Hippocampal formation (tissue), 2 donors: ENCODE results near the gene TRIM14.
"Not testable (repeated sequence)": the region's sequence is repeated elsewhere in the genome, so short reads cannot be mapped to it uniquely, and the experiment has no call there.

Source experiments
- DNase-seq, 2 donors: peaks; one replicate each; lab custom pipeline; 2025; lab: John Stamatoyannopoulos, UW

Gene TRIM14

GRCh38 chr9:98108531-98109031 is 10.4 kb downstream of the TRIM14 start:
- no peak for DNase-seq

GRCh38 chr9:98107926-98108325 is 11.1 kb downstream of the TRIM14 start:
- no peak for DNase-seq

DNA sequence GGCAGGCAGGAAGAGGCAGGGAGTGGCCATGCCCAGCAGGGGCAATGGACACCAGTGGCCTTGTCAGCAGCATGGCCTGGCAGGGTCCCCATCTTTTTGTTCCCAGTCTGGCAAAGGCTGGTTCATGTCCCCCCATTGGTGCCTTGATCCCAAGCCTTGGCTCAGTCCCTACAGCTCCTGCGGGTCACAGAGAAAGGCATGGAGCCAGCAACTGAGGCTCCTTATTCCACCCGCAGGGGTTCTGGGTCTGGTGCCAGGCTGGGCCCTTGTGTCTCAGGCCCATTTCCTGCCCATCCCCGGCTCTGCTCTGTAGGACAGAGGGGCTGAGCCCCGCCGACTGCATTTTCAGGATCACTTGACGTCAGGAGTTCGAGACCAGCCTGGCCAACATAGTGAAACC is 14.0 kb downstream of the TRIM14 start:
- no peak for DNase-seq

DNA sequence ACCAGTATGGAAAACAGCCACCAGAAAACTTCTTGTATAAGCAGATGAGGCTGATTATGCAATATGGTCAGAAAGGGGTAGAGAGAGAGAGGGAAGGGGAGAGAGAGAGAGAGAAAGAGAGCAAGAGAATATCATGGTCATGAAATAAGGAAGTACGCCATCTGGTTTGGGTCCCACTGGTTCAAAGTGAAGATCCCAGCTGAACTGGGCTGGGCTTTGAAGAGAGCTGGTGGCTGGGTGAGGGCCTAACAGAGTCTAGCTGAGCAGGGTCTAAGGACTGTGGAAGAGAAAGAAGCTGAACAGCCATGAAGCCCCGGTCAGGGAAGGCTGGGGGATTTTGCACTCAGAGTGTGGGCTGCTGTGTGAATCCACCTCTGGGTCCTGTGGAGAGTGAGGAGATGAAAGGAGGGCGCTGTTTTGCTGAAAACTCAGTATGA is 14.6 kb downstream of the TRIM14 start:
- no peak for DNase-seq

- no peak for DNase-seq
Observed at GRCh38 chr9:98101868-98102273, 17.2 kb downstream of the TRIM14 start.

GRCh38 chr9:98101416-98101815 is 17.6 kb downstream of the TRIM14 start:
- DNase-seq = no peak

- no peak for DNase-seq
Observed at GRCh38 chr9:98100456-98100855, 18.6 kb downstream of the TRIM14 start.

GRCh38 chr9:98099898-98100297 is 19.1 kb downstream of the TRIM14 start:
- DNase-seq = no peak

DNA sequence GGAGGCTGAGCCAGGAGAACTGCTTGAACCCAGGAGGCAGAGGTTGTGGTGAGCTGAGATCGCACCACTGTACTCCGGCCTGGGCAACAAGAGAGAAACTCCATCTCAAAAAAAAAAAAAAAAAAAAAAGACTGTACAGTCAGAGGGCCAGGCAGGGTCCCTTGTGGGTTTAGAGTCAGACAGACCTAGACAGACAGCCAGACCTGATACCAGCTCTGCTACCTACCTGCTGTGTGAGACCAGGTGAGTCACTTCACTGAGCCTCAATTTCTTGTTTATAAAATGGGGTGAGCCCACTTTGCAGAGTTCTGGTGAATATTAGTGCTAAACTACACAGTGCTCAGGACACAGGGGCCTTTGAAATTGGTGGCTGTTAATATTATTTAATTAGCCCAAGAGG is 19.7 kb downstream of the TRIM14 start:
- DNase-seq = no peak

GRCh38 chr9:98097836-98098235 is 21.2 kb downstream of the TRIM14 start:
- DNase-seq = no peak

DNA sequence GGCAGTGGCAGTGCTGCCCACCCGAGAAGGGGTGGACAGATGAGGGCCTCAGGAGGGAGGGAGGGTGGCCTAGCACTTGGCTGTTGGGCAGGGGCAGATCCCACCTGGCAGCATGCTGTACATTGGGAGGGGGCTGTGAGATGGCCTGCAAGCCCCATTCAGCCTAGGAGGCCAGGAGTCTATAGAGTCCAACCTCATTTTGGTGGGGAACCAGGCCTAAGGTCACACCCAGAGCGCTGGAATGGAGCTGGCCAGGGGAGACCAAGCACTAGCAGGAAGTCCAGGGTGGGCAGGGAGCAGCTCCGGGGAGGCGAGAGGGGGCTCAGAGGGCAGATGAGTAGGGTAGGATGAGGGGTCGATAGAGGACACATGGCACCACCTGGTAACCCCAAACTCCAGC is 22.9 kb downstream of the TRIM14 start:
- DNase-seq = no peak

DNA sequence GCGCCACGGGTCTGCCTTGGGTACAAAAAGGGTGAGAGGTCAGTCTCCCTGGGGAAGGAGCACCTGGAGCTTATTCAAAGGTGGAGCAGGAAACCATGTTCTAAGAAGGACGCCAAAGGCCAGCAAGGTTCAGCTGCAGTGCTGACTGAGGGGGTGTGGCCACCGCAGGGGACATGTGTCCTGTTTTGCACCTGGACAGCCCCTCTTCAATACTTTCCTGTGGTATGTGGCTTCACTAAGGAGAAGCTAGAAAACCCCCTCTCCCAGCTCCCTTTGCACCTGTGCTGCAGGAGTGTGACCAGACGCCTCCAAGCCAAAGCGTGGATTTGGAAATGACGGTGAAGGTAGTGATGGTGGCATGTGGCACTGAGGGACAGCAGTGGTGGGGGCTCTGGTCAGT is 23.6 kb downstream of the TRIM14 start:
- DNase-seq = no peak

GRCh38 chr9:98094851-98095250 is 24.2 kb downstream of the TRIM14 start:
- no peak for DNase-seq

GRCh38 chr9:98094316-98094715 is 24.7 kb downstream of the TRIM14 start:
- DNase-seq = no peak

- no peak for DNase-seq
Observed at GRCh38 chr9:98092613-98092931, 26.4 kb downstream of the TRIM14 start.

DNA sequence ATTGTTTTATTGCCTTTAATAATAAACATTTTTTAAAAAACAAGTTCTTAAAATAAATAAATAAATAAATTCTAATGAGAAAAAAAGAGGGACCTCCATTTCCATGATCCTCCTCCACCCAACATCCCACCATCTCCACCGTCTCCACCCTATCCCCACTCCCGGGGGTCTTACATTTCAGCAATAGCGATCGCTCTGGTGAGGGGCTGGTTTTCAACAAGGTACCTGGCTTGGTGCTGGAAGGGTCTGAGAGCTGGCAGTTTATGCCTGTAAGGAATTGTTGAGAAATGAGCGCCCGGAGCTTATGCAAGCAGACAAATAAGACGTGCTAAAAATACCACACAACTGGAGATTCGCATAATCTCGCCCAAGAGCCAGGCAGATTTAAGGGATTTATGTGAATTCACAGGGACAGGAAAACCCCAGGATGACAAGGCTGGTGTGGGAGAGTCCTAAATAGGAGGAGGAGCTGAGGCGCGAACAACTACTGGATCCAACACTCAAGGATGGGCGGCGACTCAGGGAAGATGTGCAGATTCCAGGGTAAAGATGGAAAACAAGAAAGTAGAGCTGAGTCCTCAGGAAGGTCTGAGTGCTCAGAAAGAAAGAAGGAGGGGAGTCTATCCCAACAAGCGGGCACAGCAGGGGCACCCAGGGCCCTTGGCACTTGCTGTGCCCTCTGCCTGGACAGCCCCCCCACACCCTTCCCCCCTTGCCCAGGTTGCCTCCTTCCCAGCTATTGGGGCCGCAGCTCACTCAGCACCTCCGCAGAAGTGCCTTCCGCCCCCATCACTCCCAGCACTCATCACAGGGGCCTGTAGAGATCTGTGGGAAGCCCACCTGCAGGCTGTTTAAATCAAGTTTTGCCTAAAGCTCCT is 27.0 kb downstream of the TRIM14 start:
- DNase-seq = no peak

DNA sequence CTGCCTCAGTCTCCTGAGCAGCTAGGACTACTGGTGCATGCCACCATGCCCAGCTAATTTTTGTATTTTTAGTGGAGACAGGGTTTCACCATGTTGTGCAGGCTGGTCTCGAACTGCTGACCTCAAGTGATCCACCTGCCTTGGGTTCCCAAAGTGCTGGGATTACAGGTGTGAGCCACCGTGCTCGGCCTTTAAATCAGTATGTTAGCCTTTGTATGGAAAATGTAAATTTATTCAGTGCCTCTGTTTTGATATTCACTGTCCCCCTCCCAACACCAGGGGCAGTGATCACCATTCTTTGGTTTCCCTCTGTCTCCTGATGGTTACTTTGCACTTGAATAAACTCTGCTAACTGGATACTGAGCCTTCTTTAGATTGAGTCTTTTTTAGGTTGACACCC is 28.3 kb downstream of the TRIM14 start:
- DNase-seq = not testable (repeated sequence)

- no peak for DNase-seq
Observed at GRCh38 chr9:98087420-98088354, 31.3 kb downstream of the TRIM14 start.

- DNase-seq = no peak
Observed at GRCh38 chr9:98086461-98086860, 32.6 kb downstream of the TRIM14 start.

DNA sequence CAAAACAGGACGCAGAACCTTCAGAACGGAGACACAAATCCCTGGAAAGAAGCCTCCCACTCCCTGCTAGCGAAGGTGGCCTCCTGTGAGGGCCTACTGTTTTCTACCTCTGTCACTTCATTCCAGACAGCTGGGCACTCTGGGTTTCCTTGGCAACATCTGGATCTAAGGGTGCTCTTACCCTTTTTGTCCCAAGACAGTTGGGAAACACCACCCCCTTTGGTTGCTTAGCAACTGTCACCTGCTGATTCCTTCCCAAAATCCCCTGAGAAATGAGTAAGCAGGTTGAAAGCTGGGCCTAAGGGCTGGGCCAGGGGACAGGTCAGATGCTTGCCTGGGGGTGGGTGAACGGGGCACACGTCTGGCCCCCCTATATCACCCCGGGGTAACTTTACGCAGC is 33.1 kb downstream of the TRIM14 start:
- no peak for DNase-seq

- no peak for DNase-seq
Observed at GRCh38 chr9:98085058-98085457, 34.0 kb downstream of the TRIM14 start.

- DNase-seq = no peak
Observed at GRCh38 chr9:98084396-98084795, 34.6 kb downstream of the TRIM14 start.
